Kasumi-1 (cell line): ENCODE measurements around the gene CCM2L.
A peak's percentile ranks its signal among the peaks of the same experiment; 100 is the strongest.

Experiments used
- DNase-seq, 2 experiments: peaks; one replicate each; lab custom pipeline; 2025; lab: John Stamatoyannopoulos, UW

The CCM2L gene

GRCh38 chr20:32059189-32059588 is 49.0 kb downstream of the CCM2L start:
- DNase-seq: no peak

GRCh38 chr20:32062776-32063170 is 52.5 kb downstream of the CCM2L start:
- DNase-seq: peak; percentile 87 to 88

GRCh38 chr20:32063695-32064094 is 53.5 kb downstream of the CCM2L start:
- no peak for DNase-seq

- DNase-seq: no peak
Observed at GRCh38 chr20:32064667-32065066, 54.4 kb downstream of the CCM2L start.

GRCh38 chr20:32067234-32067821 is 57.1 kb downstream of the CCM2L start:
- peak; percentile 35 to 40 for DNase-seq

- DNase-seq: no peak
Observed at GRCh38 chr20:32068174-32068573, 57.9 kb downstream of the CCM2L start.

GRCh38 chr20:32069711-32070110 is 59.5 kb downstream of the CCM2L start:
- peak in 1 of 2 experiments; percentile 9 for DNase-seq

- DNase-seq: no peak
Observed at GRCh38 chr20:32070282-32070681, 60.0 kb downstream of the CCM2L start.

- no peak for DNase-seq
Observed at GRCh38 chr20:32070690-32071213, 60.5 kb downstream of the CCM2L start.

- no peak for DNase-seq
Observed at GRCh38 chr20:32071395-32072167, 61.3 kb downstream of the CCM2L start.

GRCh38 chr20:32072168-32072750 is 62.0 kb downstream of the CCM2L start:
- DNase-seq: no peak

- no peak for DNase-seq
Observed at GRCh38 chr20:32075534-32075933, 65.3 kb downstream of the CCM2L start.

- peak; percentile 87 to 90 for DNase-seq
Observed at GRCh38 chr20:32077190-32077589, 67.0 kb downstream of the CCM2L start.

- DNase-seq: no peak
Observed at GRCh38 chr20:32078322-32078721, 68.1 kb downstream of the CCM2L start.

- peak; percentile 55 to 58 for DNase-seq
Observed at GRCh38 chr20:32078791-32079190, 68.6 kb downstream of the CCM2L start.

- no peak for DNase-seq
Observed at GRCh38 chr20:32079655-32080109, 69.4 kb downstream of the CCM2L start.

- DNase-seq: no peak
Observed at GRCh38 chr20:32080783-32081182, 70.5 kb downstream of the CCM2L start.
